DND-41 (cell line): ENCODE measurements around the gene ABCC3.

Source experiments
- ATAC-seq: fragments of 200-7000 bp; cut with Tn5 transposase; 3 replicates; pipeline ENCODE4 v1.9.1; 2021; ENCODE audit warnings: low read depth; ENCODE audit not compliant: insufficient read depth
- DNase-seq: peaks from one replicate; pipeline ENCODE4 v3.0.0-alpha.2; 2020
- H2AFZ ChIP-seq: 2 replicates; pipeline ENCODE4 v1.6.0; 2012; ENCODE audit warnings: low read depth, low read length
- H3K27ac ChIP-seq: 2 replicates; pipeline ENCODE4 v1.5.1; 2012; ENCODE audit warnings: low read length, inconsistent platforms
- H3K27me3 ChIP-seq: fragments of 200-600 bp; sonication (generic); 2 replicates; pipeline ENCODE4 v1.6.0; 2012; ENCODE audit warnings: low read length, mild to moderate bottlenecking, inconsistent platforms; ENCODE audit not compliant: insufficient read depth, poor library complexity
- H3K36me3 ChIP-seq: 2 replicates; pipeline ENCODE4 v1.5.1; 2012; ENCODE audit warnings: low read length, inconsistent platforms; ENCODE audit not compliant: insufficient read depth
- H3K4me1 ChIP-seq: 2 replicates; pipeline ENCODE4 v1.5.1; 2012; ENCODE audit warnings: mild to moderate bottlenecking, low read length; ENCODE audit not compliant: insufficient read depth
- H3K4me2 ChIP-seq: 2 replicates; pipeline ENCODE4 v1.6.0; 2012; ENCODE audit warnings: mild to moderate bottlenecking, moderate library complexity, low read length, inconsistent platforms; ENCODE audit not compliant: insufficient read depth
- H3K4me3 ChIP-seq, 2 experiments: fragments of 200-600 bp in 1 of 2; shearing (Covaris generic) in 1 of 2; 2 replicates each; pipeline ENCODE4 v1.5.1; 2012 to 2016; ENCODE audit warnings: inconsistent platforms in 2 of 2, low read length in 2 of 2, mild to moderate bottlenecking in 2 of 2, low read depth in 1 of 2, moderate library complexity in 1 of 2
- H3K79me2 ChIP-seq: 2 replicates; pipeline ENCODE4 v1.6.0; 2012; ENCODE audit warnings: low read length, inconsistent platforms; ENCODE audit not compliant: insufficient read depth
- H3K9ac ChIP-seq: 2 replicates; pipeline ENCODE4 v1.6.0; 2012; ENCODE audit warnings: low read depth, mild to moderate bottlenecking, inconsistent platforms, low read length, moderate library complexity
- H3K9me3 ChIP-seq: 2 replicates; pipeline ENCODE4 v1.5.1; 2012; ENCODE audit warnings: low read length, moderate library complexity, mild to moderate bottlenecking, inconsistent platforms; ENCODE audit not compliant: insufficient read depth, severe bottlenecking
- H4K20me1 ChIP-seq: 2 replicates; pipeline ENCODE4 v1.6.0; 2012; ENCODE audit warnings: low read length; ENCODE audit not compliant: insufficient read depth
- CTCF ChIP-seq: IDR thresholded peaks from 2 replicates; pipeline ENCODE4 v1.5.1; 2012; ENCODE audit warnings: borderline replicate concordance, low read length, moderate library complexity, mild to moderate bottlenecking; ENCODE audit not compliant: poor library complexity, severe bottlenecking; ENCODE audit errors: extremely low read depth
- EZH2 ChIP-seq: IDR thresholded peaks from 3 replicates; pipeline ENCODE4 v1.6.1; 2012; ENCODE audit warnings: borderline replicate concordance, low read depth, mild to moderate bottlenecking, moderate library complexity, low read length, inconsistent platforms; ENCODE audit not compliant: severe bottlenecking

The ABCC3 gene

GRCh38 chr17:50594128-50594823, 40.4 kb upstream of the ABCC3 start:
- DNase-seq (no peak), ATAC-seq (no peak)
- no peaks in the 10 kb centered on the region; the same call in 1 of the 2 replicates for H4K20me1 ChIP-seq
- H3K4me2 ChIP-seq, result no peak overlapping the region
- no peak for TF ChIP-seq CTCF
- TF ChIP-seq EZH2, result no peak
- H3K36me3 ChIP-seq, result no peaks in the 10 kb centered on the region
- no peak overlapping the region for H3K9ac ChIP-seq
- no peaks in the 10 kb centered on the region for H3K4me1 ChIP-seq
- H3K79me2 ChIP-seq, result no peaks in the 10 kb centered on the region
- no peak overlapping the region for H3K4me3 ChIP-seq
- H3K9me3 ChIP-seq, result no peaks in the 10 kb centered on the region
- H2AFZ ChIP-seq, result no peak overlapping the region
- peaks cover 11% of the 10 kb centered on the region for H3K27me3 ChIP-seq
- H3K27ac ChIP-seq, result no peak overlapping the region

- Histone ChIP-seq H3K4me2 (no peak overlapping the region), H3K9ac (no peak overlapping the region), H2AFZ (no peak overlapping the region), H3K79me2 (no peaks in the 10 kb centered on the region), H3K27me3 (peaks cover 11% of the 10 kb centered on the region), H3K4me3 (no peak overlapping the region), H3K9me3 (no peaks in the 10 kb centered on the region), H3K27ac (no peak overlapping the region), H4K20me1 (no peaks in the 10 kb centered on the region; the same call in 1 of the 2 replicates), H3K36me3 (no peaks in the 10 kb centered on the region), H3K4me1 (no peaks in the 10 kb centered on the region)
- TF ChIP-seq CTCF (no peak), EZH2 (no peak)
- ATAC-seq, result no peak
- no peak for DNase-seq
These were observed 39.8 kb upstream of the ABCC3 start for GRCh38 chr17:50594892-50595291.

- TF ChIP-seq CTCF (no peak), EZH2 (no peak)
- Histone ChIP-seq H4K20me1 (no peaks in the 10 kb centered on the region; the same call in 1 of the 2 replicates), H2AFZ (no peak overlapping the region), H3K27me3 (peaks cover 11% of the 10 kb centered on the region), H3K36me3 (no peaks in the 10 kb centered on the region), H3K79me2 (no peaks in the 10 kb centered on the region), H3K4me2 (no peak overlapping the region), H3K4me1 (no peaks in the 10 kb centered on the region), H3K9ac (no peak overlapping the region), H3K27ac (no peak overlapping the region), H3K9me3 (no peaks in the 10 kb centered on the region), H3K4me3 (no peak overlapping the region)
- ATAC-seq, result no peak
- DNase-seq, result no peak
These were observed 38.3 kb upstream of the ABCC3 start for GRCh38 chr17:50596191-50597037.
